ENCODE data around the gene ZSCAN23.
"Not testable (repeated sequence)": the region's sequence is repeated elsewhere in the genome, so short reads cannot be mapped to it uniquely, and the experiment has no call there.

Gene ZSCAN23

DNA sequence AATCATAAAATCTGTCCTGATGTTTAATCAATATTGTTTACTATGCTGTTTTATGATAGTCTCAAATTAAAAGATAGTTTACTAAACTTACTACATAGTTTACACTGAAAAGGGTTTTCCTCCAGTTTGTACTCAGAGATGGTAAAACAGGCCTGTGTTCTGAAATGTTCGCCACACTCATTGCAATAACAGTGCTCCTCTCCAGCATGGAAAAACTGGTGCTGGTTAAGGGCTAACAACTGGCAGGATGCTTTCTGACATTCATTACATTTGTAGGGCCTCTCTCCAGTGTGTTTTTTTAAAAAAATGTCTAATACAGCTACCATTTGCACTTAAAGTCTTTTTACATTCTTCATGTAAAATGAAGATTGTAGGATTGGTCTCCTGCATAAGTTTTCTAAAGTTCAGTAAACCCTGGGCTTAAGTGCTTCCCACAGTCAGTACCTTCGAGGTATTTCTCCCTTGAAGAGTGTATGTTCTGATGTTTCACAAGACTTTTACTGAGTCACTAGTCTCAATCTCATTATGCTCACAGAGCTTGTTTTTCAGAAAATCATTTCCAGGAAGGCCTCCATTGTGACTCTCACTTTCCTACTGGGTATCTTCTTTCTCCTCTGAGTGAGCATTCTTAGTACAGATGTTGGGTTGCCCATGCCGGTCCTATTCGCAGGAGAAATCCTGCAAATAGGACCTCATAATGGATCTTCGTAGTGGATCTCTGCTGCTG is 35.1 kb downstream of the ZSCAN23 start:
- Histone ChIP-seq H3K36me3 (ENCODE audit: insufficient read depth, low read length) (no peaks in the 10 kb centered on the region), H3F3A (ENCODE audit: low read depth) (no peaks in the 10 kb centered on the region), H3K79me2 (ENCODE audit: insufficient read depth, low read length) (no peaks in the 10 kb centered on the region), H3K9ac (ENCODE audit: low read depth, low read length, poor library complexity, severe bottlenecking) (no peak overlapping the region), H3K9me3 (ENCODE audit: insufficient read depth, low read depth, low read length) (no peaks in the 10 kb centered on the region), H3K9me2 (replicated peaks; ENCODE audit: low read depth, low read length) (no peaks in the 10 kb centered on the region), H3K4me2 (ENCODE audit: low read depth, low read length, poor library complexity, severe bottlenecking) (no peak overlapping the region), H3K4me3 (ENCODE audit: low read length, poor library complexity, severe bottlenecking) (no peak overlapping the region), H3K27me3 (ENCODE audit: insufficient read depth, low read length, poor library complexity, severe bottlenecking) (no peaks in the 10 kb centered on the region), H3K4me1 (ENCODE audit: insufficient read depth, low read length, poor library complexity, severe bottlenecking) (no peaks in the 10 kb centered on the region), H2AFZ (ENCODE audit: low read length) (no peak overlapping the region), H4K20me1 (ENCODE audit: insufficient read depth, low read length, poor library complexity, severe bottlenecking) (no peaks in the 10 kb centered on the region)
- TF ChIP-seq CTCF (conservative IDR thresholded peaks at IDR 0.05; ENCODE audit: low read length) (no peak), EZH2phosphoT487 (IDR thresholded peaks at IDR 0.05; ENCODE audit: borderline replicate concordance) (no peak)

DNA sequence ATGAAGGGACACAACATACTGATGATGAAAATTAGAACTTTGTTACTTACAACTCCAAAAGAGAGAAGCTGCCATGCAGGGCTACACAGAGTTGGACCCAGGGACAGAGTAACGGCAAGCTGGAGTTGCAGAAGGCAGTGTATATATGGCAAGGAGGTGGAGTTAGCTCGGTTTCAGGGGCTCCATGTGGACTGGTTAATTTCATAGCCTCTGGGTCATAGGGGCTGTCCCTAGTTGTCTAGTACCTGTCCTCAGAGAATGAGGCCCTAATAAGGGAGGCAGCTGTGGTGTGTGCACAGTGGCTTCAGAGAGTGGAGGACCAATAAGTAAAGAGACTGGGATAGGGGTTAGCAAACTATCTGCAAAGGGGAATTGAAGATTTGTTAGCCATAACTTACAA is 35.9 kb downstream of the ZSCAN23 start:
- Histone ChIP-seq H3K4me2 (ENCODE audit: low read depth, low read length, poor library complexity, severe bottlenecking) (no peak overlapping the region), H3K79me2 (ENCODE audit: insufficient read depth, low read length) (no peaks in the 10 kb centered on the region), H4K20me1 (ENCODE audit: insufficient read depth, low read length, poor library complexity, severe bottlenecking) (no peaks in the 10 kb centered on the region), H3K9me3 (ENCODE audit: insufficient read depth, low read depth, low read length) (no peaks in the 10 kb centered on the region), H3K4me3 (ENCODE audit: low read length, poor library complexity, severe bottlenecking) (no peak overlapping the region), H2AFZ (ENCODE audit: low read length) (no peak overlapping the region), H3K27me3 (ENCODE audit: insufficient read depth, low read length, poor library complexity, severe bottlenecking) (no peaks in the 10 kb centered on the region), H3K9ac (ENCODE audit: low read depth, low read length, poor library complexity, severe bottlenecking) (no peak overlapping the region), H3F3A (ENCODE audit: low read depth) (no peaks in the 10 kb centered on the region), H3K4me1 (ENCODE audit: insufficient read depth, low read length, poor library complexity, severe bottlenecking) (no peaks in the 10 kb centered on the region), H3K9me2 (replicated peaks; ENCODE audit: low read depth, low read length) (no peaks in the 10 kb centered on the region), H3K36me3 (ENCODE audit: insufficient read depth, low read length) (no peaks in the 10 kb centered on the region)
- TF ChIP-seq EZH2phosphoT487 (IDR thresholded peaks at IDR 0.05; ENCODE audit: borderline replicate concordance) (no peak), CTCF (conservative IDR thresholded peaks at IDR 0.05; ENCODE audit: low read length) (no peak)

GRCh38 chr6:28403923-28404322 is 39.4 kb downstream of the ZSCAN23 start:
- not testable (repeated sequence) for H3K9me3 ChIP-seq (ENCODE audit: insufficient read depth, low read depth, low read length); H3K9me2 ChIP-seq (replicated peaks; ENCODE audit: low read depth, low read length); H2AFZ ChIP-seq (ENCODE audit: low read length); H3K79me2 ChIP-seq (ENCODE audit: insufficient read depth, low read length); H3K9ac ChIP-seq (ENCODE audit: low read depth, low read length, poor library complexity, severe bottlenecking); H3K36me3 ChIP-seq (ENCODE audit: insufficient read depth, low read length); H3K27me3 ChIP-seq (ENCODE audit: insufficient read depth, low read length, poor library complexity, severe bottlenecking); H3F3A ChIP-seq (ENCODE audit: low read depth); H3K4me3 ChIP-seq (ENCODE audit: low read length, poor library complexity, severe bottlenecking); H3K4me1 ChIP-seq (ENCODE audit: insufficient read depth, low read length, poor library complexity, severe bottlenecking); H4K20me1 ChIP-seq (ENCODE audit: insufficient read depth, low read length, poor library complexity, severe bottlenecking); H3K4me2 ChIP-seq (ENCODE audit: low read depth, low read length, poor library complexity, severe bottlenecking)

DNA sequence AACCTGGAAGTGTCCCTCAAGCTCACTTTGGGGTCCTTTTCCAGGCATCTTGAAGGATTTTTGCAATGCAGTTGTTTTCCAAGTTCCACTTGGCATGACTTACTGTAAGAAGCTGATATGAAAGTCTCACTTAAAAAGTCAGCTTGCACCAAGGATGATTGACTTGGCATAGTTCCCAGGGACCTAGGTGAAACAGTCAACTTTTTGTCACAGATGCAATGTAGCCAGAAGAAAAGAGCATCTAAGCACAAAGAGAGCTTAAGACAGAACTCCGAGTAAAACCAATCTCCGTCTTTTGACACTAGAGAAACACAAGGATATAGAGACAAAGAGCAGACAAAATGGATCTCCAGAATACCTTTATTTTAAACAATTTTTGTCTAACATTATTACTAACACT is 41.1 kb downstream of the ZSCAN23 start:
- TF ChIP-seq EZH2phosphoT487 (IDR thresholded peaks at IDR 0.05; ENCODE audit: borderline replicate concordance) (no peak), CTCF (conservative IDR thresholded peaks at IDR 0.05; ENCODE audit: low read length) (no peak)
- H3K9me2 ChIP-seq (replicated peaks; ENCODE audit: low read depth, low read length), result no peaks in the 10 kb centered on the region; the same call in 1 of the 2 replicates
- H3K36me3 ChIP-seq (ENCODE audit: insufficient read depth, low read length), result no peaks in the 10 kb centered on the region
- H3K79me2 ChIP-seq (ENCODE audit: insufficient read depth, low read length), result no peaks in the 10 kb centered on the region
- no peaks in the 10 kb centered on the region for H4K20me1 ChIP-seq (ENCODE audit: insufficient read depth, low read length, poor library complexity, severe bottlenecking)
- H3K4me1 ChIP-seq (ENCODE audit: insufficient read depth, low read length, poor library complexity, severe bottlenecking), result no peaks in the 10 kb centered on the region
- H3F3A ChIP-seq (ENCODE audit: low read depth), result no peaks in the 10 kb centered on the region
- H3K4me2 ChIP-seq (ENCODE audit: low read depth, low read length, poor library complexity, severe bottlenecking), result no peak overlapping the region
- no peaks in the 10 kb centered on the region for H3K27me3 ChIP-seq (ENCODE audit: insufficient read depth, low read length, poor library complexity, severe bottlenecking)
- H3K9me3 ChIP-seq (ENCODE audit: insufficient read depth, low read depth, low read length), result no peaks in the 10 kb centered on the region
- H3K4me3 ChIP-seq (ENCODE audit: low read length, poor library complexity, severe bottlenecking), result no peak overlapping the region
- H2AFZ ChIP-seq (ENCODE audit: low read length), result no peak overlapping the region
- H3K9ac ChIP-seq (ENCODE audit: low read depth, low read length, poor library complexity, severe bottlenecking), result no peak overlapping the region
